HFF-Myc (cell line): Measurements from ENCODE around the gene SUGP2.

Source experiments
- DNase-seq: peaks from one replicate; pipeline ENCODE4 v3.0.0-alpha.2; 2011; ENCODE audit warnings: low read depth; ENCODE audit errors: extremely low read depth
- H3K4me3 ChIP-seq: replicated peaks from 2 replicates; pipeline ENCODE4 v1.5.1; 2011; ENCODE audit warnings: low read depth, mild to moderate bottlenecking, control low read depth, low read length
- TF ChIP-seq, protein P1 (sequence below): IDR thresholded peaks from 2 replicates; pipeline ENCODE4 v1.5.1; 2012; ENCODE audit warnings: mild to moderate bottlenecking, low read depth, low read length, control low read depth; ENCODE audit errors: missing control alignments

SUGP2 gene

DNA sequence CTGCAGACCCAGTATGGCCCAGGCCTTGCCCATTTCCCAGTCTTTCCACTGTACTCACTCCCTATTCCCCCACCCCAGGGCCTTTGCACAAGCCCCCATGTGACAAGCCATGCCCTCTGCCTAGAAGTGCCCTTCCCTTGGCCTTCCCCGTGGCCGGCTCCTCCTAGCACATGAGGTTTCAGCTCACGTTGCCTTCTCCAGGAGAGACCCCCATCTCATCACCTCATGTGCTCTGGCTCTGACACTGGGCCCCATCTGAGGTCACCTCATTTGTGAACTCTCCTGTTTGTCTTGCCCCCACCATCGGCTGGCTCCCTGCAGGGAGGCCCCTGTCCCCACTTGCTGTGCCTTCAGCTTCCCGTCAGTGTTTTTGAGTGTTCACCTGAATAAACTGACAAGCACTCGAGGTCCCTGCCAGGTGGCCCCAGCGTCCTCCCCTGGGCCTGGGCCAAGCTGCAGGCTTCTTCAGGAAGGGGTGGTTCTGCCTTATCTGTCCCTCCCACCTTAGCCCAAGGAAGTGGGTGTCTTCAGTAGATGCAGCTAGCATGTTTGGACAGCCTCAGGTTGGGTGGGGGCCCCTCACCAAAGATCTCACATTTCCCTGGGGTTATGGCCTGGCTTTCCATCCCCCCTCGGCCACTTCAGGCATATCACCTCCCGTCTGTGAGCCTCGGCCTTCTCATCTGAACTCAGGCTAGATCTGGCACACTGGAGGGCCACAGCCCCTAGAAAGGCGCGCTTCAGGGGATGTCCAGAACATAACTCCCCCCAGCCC lies 26.7 kb upstream of the SUGP2 start:
- TF ChIP-seq, protein P1, sequence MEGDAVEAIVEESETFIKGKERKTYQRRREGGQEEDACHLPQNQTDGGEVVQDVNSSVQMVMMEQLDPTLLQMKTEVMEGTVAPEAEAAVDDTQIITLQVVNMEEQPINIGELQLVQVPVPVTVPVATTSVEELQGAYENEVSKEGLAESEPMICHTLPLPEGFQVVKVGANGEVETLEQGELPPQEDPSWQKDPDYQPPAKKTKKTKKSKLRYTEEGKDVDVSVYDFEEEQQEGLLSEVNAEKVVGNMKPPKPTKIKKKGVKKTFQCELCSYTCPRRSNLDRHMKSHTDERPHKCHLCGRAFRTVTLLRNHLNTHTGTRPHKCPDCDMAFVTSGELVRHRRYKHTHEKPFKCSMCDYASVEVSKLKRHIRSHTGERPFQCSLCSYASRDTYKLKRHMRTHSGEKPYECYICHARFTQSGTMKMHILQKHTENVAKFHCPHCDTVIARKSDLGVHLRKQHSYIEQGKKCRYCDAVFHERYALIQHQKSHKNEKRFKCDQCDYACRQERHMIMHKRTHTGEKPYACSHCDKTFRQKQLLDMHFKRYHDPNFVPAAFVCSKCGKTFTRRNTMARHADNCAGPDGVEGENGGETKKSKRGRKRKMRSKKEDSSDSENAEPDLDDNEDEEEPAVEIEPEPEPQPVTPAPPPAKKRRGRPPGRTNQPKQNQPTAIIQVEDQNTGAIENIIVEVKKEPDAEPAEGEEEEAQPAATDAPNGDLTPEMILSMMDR = no peak
- no peak for DNase-seq
- no peak overlapping the region for H3K4me3 ChIP-seq

DNA sequence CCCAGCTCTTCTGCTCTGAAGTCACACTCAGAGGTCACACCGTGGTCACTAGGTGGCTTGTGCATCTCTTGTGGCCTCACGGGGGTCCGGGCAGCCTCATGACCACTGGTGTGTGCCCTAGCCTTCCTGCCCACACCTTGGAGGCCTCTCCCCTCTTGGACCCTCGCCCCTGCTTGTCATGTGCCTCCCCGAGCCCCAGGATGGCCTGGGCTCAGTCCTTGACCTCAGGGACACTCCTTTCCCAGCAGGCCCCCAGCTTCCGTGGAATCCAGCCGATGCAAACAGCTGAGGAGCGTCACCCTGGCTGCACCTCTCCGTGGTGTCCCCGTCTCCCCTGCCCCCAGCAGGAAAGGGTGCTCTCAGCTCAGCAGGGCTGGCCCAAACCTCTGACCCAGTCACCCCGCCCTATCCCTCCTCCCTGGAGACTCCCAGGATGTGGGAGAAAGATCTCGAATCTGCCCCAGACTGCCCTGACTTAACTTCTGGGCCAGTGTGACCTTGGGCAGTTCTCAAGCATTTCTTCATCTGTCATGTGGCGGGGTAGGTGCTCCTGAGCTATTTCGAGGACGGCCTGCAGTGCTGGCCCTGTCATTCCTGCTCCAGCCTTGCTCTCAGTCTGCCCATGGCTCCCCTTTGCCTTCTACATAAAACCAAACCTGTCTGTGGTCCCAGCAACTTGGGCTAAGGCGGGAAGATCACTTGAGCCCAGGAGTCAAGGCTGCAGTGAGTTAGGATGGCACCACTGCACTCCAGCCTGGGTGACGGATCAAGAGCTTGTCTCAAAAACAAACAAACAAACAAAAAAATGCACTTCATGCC lies 25.9 kb upstream of the SUGP2 start:
- no peak overlapping the region for H3K4me3 ChIP-seq
- TF ChIP-seq, protein P1 = no peak
- DNase-seq = no peak

DNA sequence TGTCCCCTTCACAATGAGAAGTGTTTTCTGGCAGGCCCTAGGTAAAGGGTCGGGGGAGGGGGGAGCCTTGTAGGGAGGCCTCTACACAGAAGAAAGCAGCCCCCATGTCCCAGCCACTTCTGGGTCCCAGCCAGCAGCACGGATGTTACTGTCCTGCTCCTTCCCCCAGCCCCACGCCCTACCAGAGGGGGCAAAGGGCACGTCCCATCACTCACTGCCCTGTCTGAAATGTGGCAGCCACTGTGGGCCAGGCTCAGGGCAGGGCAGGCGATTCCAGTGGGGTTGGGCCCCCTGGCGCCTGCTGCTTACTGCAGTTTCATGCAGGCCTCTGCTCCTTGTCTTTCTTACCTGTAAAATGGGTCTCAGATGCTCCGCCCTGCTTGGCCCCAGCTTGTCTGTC lies 24.4 kb upstream of the SUGP2 start:
- no peak overlapping the region for H3K4me3 ChIP-seq
- no peak for DNase-seq
- TF ChIP-seq, protein P1 = no peak

DNA sequence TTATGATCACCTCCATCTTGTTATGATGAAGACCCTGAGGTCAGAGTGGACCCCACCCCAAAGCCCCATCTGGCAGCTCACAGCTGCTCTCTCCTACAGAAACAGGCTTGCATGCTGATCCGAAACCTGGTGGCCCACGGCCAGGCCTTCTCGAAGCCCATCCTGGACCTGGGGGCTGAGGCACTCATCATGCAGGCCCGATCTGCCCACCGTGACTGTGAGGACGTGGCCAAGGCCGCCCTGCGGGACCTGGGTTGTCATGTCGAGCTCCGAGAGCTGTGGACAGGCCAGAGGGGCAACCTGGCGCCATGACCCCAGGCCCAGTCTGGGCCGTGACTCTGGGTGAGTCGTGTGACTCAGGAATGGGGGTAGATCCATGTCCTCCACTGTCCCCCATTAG lies 24.0 kb upstream of the SUGP2 start:
- H3K4me3 ChIP-seq = no peak overlapping the region
- TF ChIP-seq, protein P1 = no peak
- DNase-seq = no peak

DNA sequence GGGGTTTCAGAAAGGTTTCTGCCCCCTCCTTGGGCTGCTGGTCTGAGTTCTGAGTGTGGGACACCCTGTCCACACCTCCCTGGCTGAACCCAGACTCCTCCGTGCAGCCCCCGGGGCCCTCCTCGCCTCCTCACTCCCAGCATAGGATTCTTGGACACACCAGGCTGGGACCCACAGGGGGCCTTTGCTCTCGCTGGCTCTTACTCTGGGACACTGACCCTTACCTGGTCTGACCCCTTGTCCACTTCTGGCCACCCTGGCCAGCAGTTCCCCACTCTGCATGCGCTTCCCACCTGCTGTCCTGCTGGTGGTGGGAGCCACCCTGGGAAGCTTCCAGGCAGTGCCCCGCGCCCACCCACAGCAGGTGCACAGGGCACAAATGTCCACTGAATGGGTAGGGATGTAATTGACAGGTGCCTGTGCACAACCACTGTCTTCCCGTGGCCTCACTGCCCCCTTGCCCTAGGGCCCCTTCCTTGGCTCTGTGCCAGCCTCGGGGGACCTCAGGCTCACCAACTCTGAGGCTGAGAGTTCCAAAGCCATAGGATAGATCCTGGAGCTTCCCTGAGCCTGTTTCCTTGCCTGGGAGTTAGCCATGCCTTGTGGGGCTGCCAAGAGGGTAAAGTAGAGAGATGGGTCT lies 23.4 kb upstream of the SUGP2 start:
- DNase-seq = no peak
- TF ChIP-seq, protein P1 = no peak
- no peak overlapping the region for H3K4me3 ChIP-seq

DNA sequence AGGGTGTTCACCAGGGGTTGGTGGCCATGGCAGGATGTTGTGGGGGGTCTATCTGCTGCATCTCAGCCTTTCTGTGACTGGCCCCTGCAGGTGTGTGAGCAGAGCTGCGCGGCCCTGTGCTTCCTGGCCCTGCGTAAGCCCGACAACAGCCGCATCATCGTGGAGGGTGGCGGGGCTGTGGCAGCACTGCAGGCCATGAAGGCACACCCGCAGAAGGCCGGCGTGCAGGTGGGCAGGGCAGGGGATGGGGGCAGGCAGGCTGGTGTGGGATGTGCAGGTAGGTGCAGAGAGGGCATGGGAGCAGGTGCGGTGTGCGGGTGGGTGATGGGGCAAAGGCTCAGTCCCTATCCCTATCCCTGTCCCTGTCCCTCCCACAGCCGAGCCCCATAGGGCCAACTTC lies 22.4 kb upstream of the SUGP2 start:
- TF ChIP-seq, protein P1 = no peak
- DNase-seq = no peak
- no peak overlapping the region for H3K4me3 ChIP-seq
